H1 (cell line): ENCODE results near the gene TRIM51G. TPM values are rescaled to one million over a fixed set of nuclear protein-coding genes. Genes with fewer than 3 reads are reported as not detected.
"Not testable (repeated sequence)": the region's sequence is repeated elsewhere in the genome, so short reads cannot be mapped to it uniquely, and the experiment has no call there.

Experiments used
- CTCF ChIA-PET: fragments of 300-600 bp; sonication (Branson Sonifier 250); formaldehyde crosslinking; loops from one replicate; lab custom pipeline; 2021; ENCODE audit not compliant: partially characterized antibody; lab: Charles Lee
- POLR2A ChIA-PET: fragments of 300-600 bp; sonication (Branson Sonifier 250); formaldehyde crosslinking; loops from one replicate; lab custom pipeline; 2021; ENCODE audit warnings: inconsistent platforms; ENCODE audit not compliant: partially characterized antibody; lab: Charles Lee
- DNase-seq, 2 experiments: peaks; one replicate each; pipeline versions ENCODE4 v3.0.0 to v3.0.0-alpha.2; 2010 to 2022; ENCODE audit warnings: low spot score in 2 of 2, low read depth in 1 of 2, mixed read lengths in 1 of 2
- FAIRE-seq: peaks from 2 replicates; lab custom pipeline; 2011; peaks lifted over from hg19 to GRCh38; lab: Jason Lieb, UNC
- H2AFZ ChIP-seq: 2 replicates; pipeline ENCODE4 v1.8.1; 2012; ENCODE audit warnings: low read length, inconsistent platforms
- H2AK5ac ChIP-seq: 2 replicates; pipeline ENCODE4 v1.6.1; 2013; ENCODE audit warnings: low read depth, low read length
- H2BK120ac ChIP-seq: replicated peaks from 2 replicates; pipeline ENCODE3; 2013; ENCODE audit warnings: low read depth, low read length, inconsistent platforms
- H2BK12ac ChIP-seq: 2 replicates; pipeline ENCODE4 v1.6.1; 2013; ENCODE audit warnings: low read depth, low read length
- H2BK15ac ChIP-seq: 2 replicates; pipeline ENCODE4 v1.6.1; 2013; ENCODE audit warnings: low read length
- H2BK20ac ChIP-seq: 2 replicates; pipeline ENCODE4 v1.6.1; 2013; ENCODE audit warnings: low read length
- H2BK5ac ChIP-seq: 2 replicates; pipeline ENCODE4 v1.6.1; 2013; ENCODE audit warnings: low read depth, low read length
- H3K14ac ChIP-seq: 2 replicates; pipeline ENCODE4 v1.6.1; 2013; ENCODE audit warnings: inconsistent platforms; ENCODE audit not compliant: insufficient read length
- H3K18ac ChIP-seq: 2 replicates; pipeline ENCODE4 v1.6.1; 2013; ENCODE audit warnings: low read length; ENCODE audit errors: extremely low read depth
- H3K23ac ChIP-seq: 2 replicates; pipeline ENCODE4 v1.6.1; 2013; ENCODE audit warnings: inconsistent platforms; ENCODE audit not compliant: insufficient read length
- H3K23me2 ChIP-seq: 2 replicates; pipeline ENCODE4 v1.6.1; 2013; ENCODE audit warnings: low read depth, low read length
- H3K27ac ChIP-seq: 2 replicates; pipeline ENCODE4 v1.6.1; 2011; ENCODE audit warnings: low read depth, low read length, inconsistent platforms
- H3K27me3 ChIP-seq, 4 experiments: replicated peaks in 1 of 4; 1 replicate in 1 of 4; 2 replicates in 3 of 4; pipeline versions ENCODE4 v1.6.1 to v1.8.1; 2011 to 2013; ENCODE audit warnings: low read length in 3 of 4, mild to moderate bottlenecking in 3 of 4, inconsistent platforms in 2 of 4, mixed read lengths in 2 of 4, moderate library complexity in 1 of 4; ENCODE audit not compliant: control insufficient read depth in 3 of 4, insufficient read depth in 3 of 4; ENCODE audit errors: extremely low read depth in 1 of 4
- H3K36me3 ChIP-seq, 4 experiments: 2 replicates each; pipeline versions ENCODE4 v1.6.1 to v1.8.1; 2011 to 2013; ENCODE audit warnings: mild to moderate bottlenecking in 4 of 4, low read length in 3 of 4, moderate library complexity in 2 of 4, control low read depth in 1 of 4, inconsistent platforms in 1 of 4; ENCODE audit not compliant: insufficient read depth in 4 of 4, control insufficient read depth in 2 of 4
- H3K4ac ChIP-seq: replicated peaks from 2 replicates; pipeline ENCODE3; 2013; ENCODE audit warnings: low read length, low read depth, mixed read lengths, inconsistent platforms; ENCODE audit not compliant: insufficient read length
- H3K4me1 ChIP-seq, 4 experiments: replicated peaks in 1 of 4; 1 replicate in 1 of 4; 2 replicates in 3 of 4; pipeline versions ENCODE4 v1.6.1 to v1.8.1; 2011 to 2013; ENCODE audit warnings: low read length in 3 of 4, inconsistent platforms in 2 of 4, mixed read lengths in 1 of 4; ENCODE audit not compliant: insufficient read depth in 4 of 4, control insufficient read depth in 3 of 4
- H3K4me2 ChIP-seq, 2 experiments: 2 replicates each; pipeline versions ENCODE4 v1.6.1 to v1.8.1; 2011 to 2013; ENCODE audit warnings: low read depth in 2 of 2, low read length in 2 of 2, control low read depth in 1 of 2, inconsistent platforms in 1 of 2, mild to moderate bottlenecking in 1 of 2; ENCODE audit not compliant: insufficient read depth in 1 of 2
- H3K4me3 ChIP-seq, 4 experiments: fragments of 200-600, 300-600 bp in 1 of 4; sonication (generic), shearing (Covaris generic), sonication (Bioruptor Twin) in 1 of 4; 2 replicates each; pipeline versions ENCODE4 v1.5.1 to v1.8.1; 2011 to 2016; ENCODE audit warnings: low read length in 4 of 4, low read depth in 3 of 4, control low read depth in 2 of 4, inconsistent platforms in 2 of 4, mild to moderate bottlenecking in 2 of 4, mixed read lengths in 1 of 4, moderate library complexity in 1 of 4; ENCODE audit not compliant: insufficient read depth in 2 of 4; ENCODE audit errors: extremely low read depth in 1 of 4
- H3K56ac ChIP-seq: replicated peaks from 2 replicates; pipeline ENCODE3; 2013; ENCODE audit warnings: low read depth, mild to moderate bottlenecking, mixed read lengths, low read length, inconsistent platforms; ENCODE audit not compliant: insufficient read length
- H3K79me1 ChIP-seq: 2 replicates; pipeline ENCODE4 v1.6.1; 2013; ENCODE audit warnings: low read depth, low read length, control low read depth
- H3K79me2 ChIP-seq, 2 experiments: 2 replicates each; pipeline versions ENCODE4 v1.6.1 to v1.8.1; 2012 to 2013; ENCODE audit warnings: low read length in 2 of 2, mild to moderate bottlenecking in 2 of 2, inconsistent platforms in 1 of 2; ENCODE audit not compliant: insufficient read depth in 2 of 2, control insufficient read depth in 1 of 2
- H3K9ac ChIP-seq, 4 experiments: replicated peaks in 1 of 4; 1 replicate in 1 of 4; 2 replicates in 3 of 4; pipeline versions ENCODE4 v1.6.1 to v1.8.1; 2011 to 2013; ENCODE audit warnings: low read depth in 3 of 4, low read length in 3 of 4, control low read depth in 2 of 4, mild to moderate bottlenecking in 2 of 4, moderate library complexity in 2 of 4, inconsistent platforms in 1 of 4; ENCODE audit errors: extremely low read depth in 1 of 4
- H3K9me3 ChIP-seq, 2 experiments: 2 replicates each; pipeline versions ENCODE4 v1.6.1 to v1.8.1; 2012 to 2013; ENCODE audit warnings: mild to moderate bottlenecking in 2 of 2, moderate library complexity in 2 of 2, control low read depth in 1 of 2, inconsistent platforms in 1 of 2, low read depth in 1 of 2, low read length in 1 of 2, mixed read lengths in 1 of 2; ENCODE audit not compliant: insufficient read depth in 2 of 2
- H4K20me1 ChIP-seq, 2 experiments: replicated peaks in 1 of 2; 2 replicates each; pipeline versions ENCODE3 to v1.8.1; 2011 to 2013; ENCODE audit warnings: inconsistent platforms in 2 of 2, low read length in 2 of 2, mild to moderate bottlenecking in 1 of 2; ENCODE audit not compliant: insufficient read depth in 2 of 2, control insufficient read depth in 1 of 2
- H4K5ac ChIP-seq: 2 replicates; pipeline ENCODE4 v1.6.1; 2013; ENCODE audit warnings: low read length, low read depth, mixed read lengths, inconsistent platforms; ENCODE audit not compliant: insufficient read length
- H4K8ac ChIP-seq: 2 replicates; pipeline ENCODE4 v1.8.0; 2013; ENCODE audit warnings: mild to moderate bottlenecking, moderate library complexity, low read length, inconsistent platforms; ENCODE audit not compliant: insufficient read depth; ENCODE audit errors: extremely low read depth
- H4K91ac ChIP-seq: replicated peaks from 2 replicates; pipeline ENCODE3; 2013; ENCODE audit warnings: low read length, mixed read lengths, inconsistent platforms; ENCODE audit not compliant: insufficient read length
- WGBS, 2 experiments: shearing (Covaris generic) in 1 of 2; methylation state at CpG; one replicate each; pipeline versions ENCODE4 v1.1.6 to v1.1.7; 2013 to 2015; ENCODE audit warnings: low lambda C conversion rate in 2 of 2, mixed read lengths in 2 of 2, inconsistent platforms in 1 of 2, low coverage in 1 of 2, missing lambda C conversion rate in 1 of 2; ENCODE audit not compliant: insufficient replicate concordance in 2 of 2, insufficient coverage in 1 of 2, insufficient read length in 1 of 2; ENCODE audit errors: extremely low coverage in 1 of 2, missing lambda C conversion rate in 1 of 2; 5-methylcytosine and 5-hydroxymethylcytosine counted together
- polyA plus RNA-seq, 7 experiments: library from polyadenylated mRNA; depleted of rRNA in 3 of 7; stranded (reverse) in 5 of 7; unstranded in 2 of 7; fragments of >200 nt in 5 of 7; fragments of 200-250 nt in 2 of 7; gene quantifications; 1 replicate in 5 of 7; 2 replicates in 1 of 7; 4 replicates in 1 of 7; pipeline versions ENCODE4 v1.2.1 to v1.2.3, GENCODE V29; 2011 to 2013; ENCODE audit warnings: missing spikeins in 2 of 7, mixed read lengths in 2 of 7
- total RNA-seq: library from RNA; stranded (reverse); fragmentation: NEBNext Ultra II Directional; extraction: Animal tissue kit (Norgen Biotek cat#: 25700); gene quantifications from 2 replicates; pipeline ENCODE4 v1.2.1, GENCODE V29; 2021

Gene TRIM51G
- total and polyA plus RNA-seq, 2 of the 8 experiments (the other 6 are each of a cell fraction or from before 2014, with no cell fraction given), result not detected

DNA sequence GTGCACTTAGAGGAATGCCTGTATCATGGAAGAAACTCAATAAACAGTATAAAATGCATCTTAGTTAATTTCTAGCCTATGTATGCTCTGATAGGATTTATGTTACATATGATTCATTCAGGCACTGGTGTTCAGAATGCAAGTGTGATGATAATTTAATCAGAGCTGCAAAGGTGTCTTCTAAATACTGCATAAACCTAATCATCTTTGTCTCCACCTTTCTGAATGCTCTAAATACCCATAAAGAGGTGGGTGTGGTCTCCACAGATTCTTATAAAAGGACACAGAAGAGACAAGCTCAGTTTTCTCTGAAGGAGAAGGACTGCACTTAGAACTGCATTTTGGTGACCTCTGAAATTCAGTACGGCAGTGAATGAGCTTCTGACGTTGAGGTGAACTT is 44.8 kb upstream of the TRIM51G start, which contains the start of gene TRIM49B:
Gene TRIM49B, plus strand, starts transcription at position 301 of the 400 bp plus-strand sequence. CDS start 2,777 bp downstream, outside the sequence.
- H3K27me3 ChIP-seq, H3K4me3 ChIP-seq, H3K4me1 ChIP-seq, H2BK12ac ChIP-seq, H2AK5ac ChIP-seq, H3K4me2 ChIP-seq, H2BK5ac ChIP-seq, H3K27ac ChIP-seq, H4K5ac ChIP-seq, H2BK20ac ChIP-seq, H3K23ac ChIP-seq, POLR2A ChIA-PET, H3K79me1 ChIP-seq, H3K4ac ChIP-seq, H4K91ac ChIP-seq, H4K20me1 ChIP-seq, FAIRE-seq, H3K79me2 ChIP-seq, H2BK120ac ChIP-seq, H3K23me2 ChIP-seq, H3K36me3 ChIP-seq, H3K18ac ChIP-seq, H3K9ac ChIP-seq, H2AFZ ChIP-seq, CTCF ChIA-PET, H4K8ac ChIP-seq, DNase-seq, H3K14ac ChIP-seq, H3K56ac ChIP-seq, H2BK15ac ChIP-seq: not testable (repeated sequence)
- peaks cover 5 to 24% of the 10 kb centered on the region in 2 experiments; a peak in 2 of 4 replicates for H3K9me3 ChIP-seq
- 36% methylated on average over 2 of the region's 2 CpGs; no CpG with 5 or more reads in 1 of the 2 experiments for whole genome bisulfite sequencing, 2 experiments

DNA sequence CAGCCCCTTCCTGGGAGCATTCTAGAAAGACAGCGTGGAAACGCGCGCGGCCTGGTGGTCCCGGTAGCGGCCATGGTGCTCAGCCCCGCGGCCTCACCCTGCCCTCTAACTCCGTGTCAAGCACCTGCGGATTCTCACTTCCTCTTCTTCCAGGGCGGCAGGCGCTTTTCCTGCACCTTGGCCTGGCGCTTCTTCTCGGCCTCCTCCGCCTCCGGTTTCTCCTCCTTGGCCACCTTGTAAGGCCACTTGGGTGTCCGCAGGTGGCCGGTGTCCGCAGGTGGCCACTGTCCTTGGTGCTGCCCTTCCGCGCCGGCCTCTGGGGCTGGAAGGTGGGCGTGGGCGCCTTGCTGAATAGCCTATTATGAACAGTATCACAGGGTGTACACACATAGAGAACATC is 15.1 kb downstream of the TRIM51G start:
- H3K56ac ChIP-seq, H3K9ac ChIP-seq, H3K14ac ChIP-seq, H3K23ac ChIP-seq, H4K20me1 ChIP-seq, DNase-seq, H3K36me3 ChIP-seq, H2BK15ac ChIP-seq, H4K8ac ChIP-seq, H2AFZ ChIP-seq, H3K27ac ChIP-seq, H3K4me1 ChIP-seq, H4K5ac ChIP-seq, H2BK20ac ChIP-seq, H2BK12ac ChIP-seq, H2BK5ac ChIP-seq, H4K91ac ChIP-seq, H3K18ac ChIP-seq, POLR2A ChIA-PET, H2BK120ac ChIP-seq, H3K79me1 ChIP-seq, H3K4me3 ChIP-seq, CTCF ChIA-PET, H3K27me3 ChIP-seq, H2AK5ac ChIP-seq, FAIRE-seq, H3K79me2 ChIP-seq, H3K4ac ChIP-seq, H3K4me2 ChIP-seq, H3K23me2 ChIP-seq: not testable (repeated sequence)
- peaks cover 3 to 41% of the 10 kb centered on the region in 2 experiments for H3K9me3 ChIP-seq
- WGBS, 2 experiments, result 91% methylated on average over 10 of the region's 25 CpGs; no CpG with 5 or more reads in 1 of the 2 experiments
